Urothelium cell line (cell line): ENCODE results near the gene COA7.
A peak's percentile ranks its signal among the peaks of the same experiment; 100 is the strongest.

Experiments
- DNase-seq: peaks from one replicate; pipeline ENCODE4 v3.0.0; 2011; ENCODE audit warnings: low spot score, mixed read lengths
- FAIRE-seq: peaks from 2 replicates; lab custom pipeline; 2011; peaks lifted over from hg19 to GRCh38; lab: Jason Lieb, UNC

COA7 gene

DNA sequence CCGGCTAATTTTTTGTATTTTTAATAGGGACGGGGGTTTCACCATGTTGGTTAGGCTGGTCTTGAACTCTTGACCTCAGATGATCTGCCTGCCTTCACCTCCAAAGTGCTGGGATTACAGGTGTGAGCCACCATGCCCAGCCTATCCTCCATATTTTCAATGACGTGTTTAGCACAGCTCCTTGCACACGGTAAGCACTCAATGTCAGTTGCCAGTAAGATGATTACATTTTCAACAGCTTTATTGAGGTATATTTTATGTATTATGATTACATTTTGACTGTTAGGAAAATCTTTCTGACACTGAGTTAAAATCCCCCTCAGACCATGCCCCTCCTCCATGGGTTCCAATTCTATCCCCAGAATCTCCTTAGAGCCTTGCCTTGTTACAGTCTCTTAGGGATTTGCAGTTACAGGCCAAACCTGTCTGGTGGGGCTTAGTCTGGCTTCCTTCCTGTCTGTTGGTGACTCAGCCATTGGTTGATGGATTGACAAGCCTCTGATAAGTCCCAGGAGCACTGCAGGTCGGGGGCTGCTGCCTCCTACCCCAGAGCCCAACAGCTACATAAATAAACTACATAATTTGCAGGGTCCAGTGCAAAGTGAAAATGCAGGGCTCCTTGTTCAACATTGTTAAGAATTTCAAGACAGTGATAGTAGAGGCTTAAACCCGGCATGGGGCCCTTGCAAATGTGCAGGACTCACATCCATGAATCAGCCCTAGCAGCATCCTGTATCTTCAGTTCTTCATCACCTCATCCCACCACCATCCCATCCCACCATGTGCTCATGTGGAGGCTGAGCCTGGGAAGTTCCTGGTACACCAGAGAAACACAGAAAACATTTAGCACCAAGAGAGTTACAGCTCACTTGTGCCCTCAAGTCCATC lies 23.4 kb downstream of the COA7 start:
- peak; percentile 37 for DNase-seq
- no peak for FAIRE-seq

DNA sequence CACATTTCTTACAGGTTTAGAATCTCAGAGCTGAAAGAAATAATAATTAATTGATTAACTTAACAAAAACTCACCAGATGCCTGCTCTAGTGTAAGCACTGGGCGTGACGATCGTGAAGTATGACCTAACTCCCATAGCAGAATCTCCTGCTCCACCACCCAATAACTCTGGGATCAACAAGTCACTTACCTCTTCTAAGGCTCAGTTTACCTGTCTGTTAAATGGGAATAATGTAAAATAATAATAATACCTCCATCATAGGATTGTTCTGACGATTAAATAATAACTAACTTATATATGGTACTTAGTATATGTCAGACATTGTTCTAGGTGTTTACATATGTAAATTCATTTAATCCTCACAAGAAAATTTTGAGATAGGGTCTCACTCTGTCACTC lies 24.6 kb downstream of the COA7 start:
- DNase-seq (no peak), FAIRE-seq (no peak)

DNA sequence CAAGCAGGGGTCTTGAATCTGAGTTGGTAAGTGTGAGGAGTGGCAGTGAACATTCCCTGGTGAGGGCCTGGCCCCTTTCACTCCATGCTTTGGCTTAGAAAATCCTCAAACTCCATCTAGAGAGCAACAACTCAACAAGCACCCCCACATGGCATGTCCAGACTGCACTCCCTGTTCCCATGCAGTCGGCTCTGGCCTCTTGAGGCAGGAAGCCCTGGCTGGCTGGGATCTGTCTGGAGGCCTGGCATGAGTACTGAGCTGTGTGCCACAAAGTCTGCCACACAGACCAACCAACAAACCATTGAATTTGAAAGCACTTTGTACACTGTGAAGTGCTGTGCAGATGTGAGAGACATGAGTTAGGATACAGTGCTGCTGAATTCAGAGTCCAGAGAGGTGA lies 25.2 kb downstream of the COA7 start:
- no peak for FAIRE-seq
- no peak for DNase-seq

DNA sequence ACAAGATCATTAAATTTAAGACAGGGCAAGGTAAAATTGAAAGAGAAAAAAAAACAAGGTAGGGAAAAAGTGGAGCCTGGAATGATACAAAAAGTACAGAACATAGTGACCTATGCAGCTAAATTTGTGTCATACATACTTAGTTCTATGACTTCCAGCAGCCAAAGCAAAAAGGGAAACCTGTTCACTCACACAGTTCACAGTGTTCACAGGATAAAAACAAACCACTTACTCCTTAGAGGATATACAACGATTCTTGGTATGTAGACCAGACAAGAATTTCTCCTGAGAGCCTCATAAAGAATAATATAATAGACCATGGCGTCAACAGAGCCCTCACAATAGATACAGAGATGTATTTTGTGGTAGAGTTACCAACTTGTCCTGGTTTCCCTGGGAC lies 27.5 kb downstream of the COA7 start:
- FAIRE-seq = no peak
- no peak for DNase-seq

DNA sequence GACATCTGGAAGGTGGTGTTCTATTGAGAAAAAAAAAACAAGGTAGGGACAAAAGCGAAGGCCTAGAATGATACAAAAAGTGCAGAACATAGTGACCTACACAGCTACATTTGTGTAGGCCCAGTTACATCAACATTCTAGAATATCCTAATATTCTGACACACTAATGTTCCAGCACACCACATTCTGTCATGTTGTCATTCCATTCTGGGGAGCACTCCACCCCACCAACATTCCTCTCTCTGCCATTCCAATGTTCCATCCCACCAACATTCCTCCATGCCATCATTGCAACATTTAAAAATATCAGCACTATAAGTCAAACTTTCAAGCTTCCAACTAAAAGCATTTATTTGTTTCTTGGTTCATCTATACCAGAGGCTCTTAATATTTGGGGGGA lies 28.5 kb downstream of the COA7 start:
- FAIRE-seq = no peak
- no peak for DNase-seq

DNA sequence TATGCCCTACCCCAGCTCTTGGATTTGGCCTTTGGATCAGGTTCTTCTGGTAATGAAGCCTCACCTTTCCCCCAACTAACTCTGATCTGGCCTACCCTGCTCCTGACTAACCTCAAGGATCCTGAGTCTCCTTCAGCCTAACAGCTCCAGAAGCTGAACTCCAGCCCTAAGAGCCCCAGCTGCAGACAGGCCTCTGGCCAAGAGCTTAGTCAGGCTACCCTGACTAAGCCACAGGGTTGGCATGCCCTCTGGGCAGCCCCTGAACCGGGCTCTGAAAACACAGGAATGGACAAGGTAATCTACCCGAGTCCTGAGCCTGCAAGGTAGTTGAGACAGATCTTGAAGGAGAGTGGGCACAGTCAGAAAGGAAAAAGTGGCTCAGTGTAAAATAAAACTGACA lies 29.4 kb downstream of the COA7 start:
- DNase-seq = no peak
- no peak for FAIRE-seq

DNA sequence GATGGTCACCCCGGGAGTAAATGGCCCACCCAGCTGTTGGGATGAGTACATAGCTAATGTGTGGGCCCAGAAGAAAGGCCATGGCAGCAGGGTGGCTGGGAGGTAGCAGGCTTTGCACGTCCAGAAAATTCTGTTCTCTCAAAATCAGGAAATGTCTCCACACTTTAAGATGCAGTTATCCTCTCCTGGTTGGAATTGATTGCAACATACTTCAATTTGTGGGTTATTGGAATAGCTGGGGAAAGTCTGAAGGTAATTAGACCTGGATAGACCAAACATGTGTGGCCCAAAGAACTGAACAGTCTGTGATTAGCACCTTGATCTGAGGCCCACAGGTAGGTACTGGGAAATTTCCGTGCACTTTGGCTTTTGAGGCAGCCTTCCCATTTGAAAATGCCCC lies 30.2 kb downstream of the COA7 start:
- DNase-seq (no peak), FAIRE-seq (no peak)

DNA sequence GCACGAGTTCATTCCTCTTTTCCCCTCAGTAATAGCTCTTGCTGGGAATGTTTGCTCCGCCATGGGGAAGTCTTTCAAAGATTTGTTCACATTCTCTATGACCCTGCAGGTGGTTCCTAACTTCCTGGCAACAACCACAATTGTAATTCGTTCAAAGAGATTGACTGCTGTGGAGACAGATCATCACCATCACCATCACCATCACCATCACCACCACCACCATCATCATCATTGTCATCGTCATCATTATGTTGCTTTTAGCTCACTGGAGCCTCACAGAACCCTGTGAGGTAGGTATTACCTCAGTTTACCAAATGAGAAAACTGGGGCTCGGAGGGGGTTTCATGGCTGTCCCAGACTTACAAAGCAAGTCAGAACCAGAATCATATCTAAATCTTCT lies 30.9 kb downstream of the COA7 start:
- FAIRE-seq (no peak), DNase-seq (no peak)

DNA sequence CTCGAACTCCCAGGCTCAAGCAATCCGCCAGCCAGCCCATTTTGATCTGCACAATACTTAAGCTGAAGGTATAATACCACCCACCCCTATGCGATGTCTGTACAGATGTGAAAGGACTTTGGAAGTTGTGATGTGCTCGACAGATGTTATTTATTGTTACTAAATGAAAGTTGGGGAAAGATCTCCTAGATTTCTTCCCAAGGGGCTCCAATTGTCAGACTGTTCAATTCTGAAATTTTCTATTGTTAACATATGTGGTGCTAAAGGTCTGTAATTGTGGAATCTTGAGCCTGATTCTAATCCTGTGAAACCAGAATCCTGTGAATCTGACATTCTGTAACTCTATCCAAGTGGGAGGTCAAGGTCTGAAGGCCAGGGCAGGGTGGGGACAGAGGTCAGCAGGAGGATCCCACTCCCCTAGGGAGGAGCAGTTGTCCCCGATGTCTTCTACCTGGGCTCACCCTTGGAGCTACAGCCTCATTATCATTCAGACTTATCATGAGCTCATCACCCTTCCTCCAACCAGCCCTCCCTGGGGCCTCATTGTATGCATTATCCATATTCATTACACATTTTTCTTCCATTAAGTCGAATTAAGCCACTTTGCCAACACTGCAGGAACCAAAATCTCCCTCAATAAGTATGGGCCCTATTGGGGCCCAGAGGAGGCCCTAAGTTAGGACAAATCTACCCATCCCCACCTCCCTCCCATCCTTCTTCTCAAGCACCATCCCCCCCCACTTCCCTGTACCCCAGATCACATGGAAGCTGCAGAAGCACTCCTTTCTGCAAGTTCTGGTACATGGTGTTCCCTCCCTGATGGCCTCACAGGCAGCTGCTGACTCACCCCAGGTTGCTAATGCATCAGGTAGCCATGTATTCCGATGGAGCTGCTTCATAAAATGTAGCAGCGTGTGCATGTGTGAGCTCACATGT lies 32.9 kb downstream of the COA7 start:
- DNase-seq (no peak), FAIRE-seq (no peak)

DNA sequence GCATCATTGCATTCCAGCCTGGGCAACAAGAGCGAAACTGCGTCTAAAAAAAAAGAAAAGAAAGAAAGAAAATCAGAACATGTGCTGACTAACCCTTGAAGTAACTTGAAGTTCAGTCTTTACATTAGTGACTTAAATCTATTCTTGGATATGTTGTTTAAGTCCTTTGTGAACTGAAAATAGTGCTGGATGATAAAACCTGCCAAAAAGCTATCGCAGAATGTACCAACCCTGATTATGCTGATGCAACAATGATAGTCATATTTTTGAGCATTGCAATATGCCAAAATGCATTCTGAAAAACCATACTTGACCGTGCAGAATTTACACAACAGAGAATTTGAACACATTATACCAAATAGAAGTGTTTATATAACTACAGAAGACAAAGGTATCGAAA lies 34.4 kb downstream of the COA7 start:
- FAIRE-seq (no peak), DNase-seq (no peak)

DNA sequence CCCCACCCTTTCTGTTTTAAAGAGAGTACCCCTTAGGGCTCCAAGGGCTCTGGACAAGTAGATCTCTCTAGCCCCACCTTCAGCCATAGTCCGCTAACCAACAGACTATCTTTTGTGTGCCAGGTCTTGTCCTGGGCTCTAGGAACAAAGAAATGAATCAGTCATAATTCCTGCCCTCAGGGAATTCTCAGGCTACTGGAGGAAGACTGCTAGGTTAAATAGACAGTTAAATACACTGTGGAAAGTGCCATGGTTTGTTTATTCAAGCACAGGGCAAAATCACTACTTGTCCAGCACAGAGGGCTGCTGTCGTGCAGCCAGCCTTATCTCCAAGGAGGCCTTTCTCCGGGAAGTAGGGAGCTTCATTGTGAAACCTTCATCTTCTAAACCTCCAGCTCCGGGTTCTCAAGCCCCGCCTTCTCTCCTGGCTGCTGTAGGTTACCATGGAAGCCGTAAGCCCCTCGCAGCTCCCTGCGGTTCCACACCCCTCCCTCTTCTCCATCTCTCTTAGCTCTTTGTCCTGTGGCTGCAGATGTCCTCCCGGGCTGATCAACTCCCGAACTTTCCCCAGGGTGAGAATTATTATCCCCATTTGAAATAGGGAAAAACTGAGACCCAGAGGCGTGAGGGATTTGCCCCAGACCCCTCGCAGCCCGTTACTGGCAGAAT lies 35.4 kb downstream of the COA7 start:
- no peak for FAIRE-seq
- DNase-seq = no peak

DNA sequence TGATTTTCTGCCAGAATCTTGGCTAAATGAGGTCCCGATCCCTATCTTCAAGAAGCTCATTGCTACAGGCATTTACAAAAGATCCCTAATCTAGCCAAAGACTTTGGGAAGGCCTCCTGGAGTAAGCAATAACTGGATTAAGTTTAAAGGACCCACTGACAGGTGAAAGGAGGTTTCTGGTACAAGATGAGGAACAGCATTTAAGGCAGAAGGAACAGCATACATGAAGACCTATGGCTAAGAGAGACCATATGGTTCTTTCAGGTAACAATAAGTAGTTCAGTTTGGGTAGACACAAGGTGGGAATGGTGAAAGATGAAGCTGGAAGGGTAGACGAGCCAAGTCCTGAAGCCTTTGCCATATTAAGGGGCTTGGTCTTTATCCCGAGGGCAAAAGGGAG lies 37.3 kb downstream of the COA7 start:
- no peak for FAIRE-seq

DNA sequence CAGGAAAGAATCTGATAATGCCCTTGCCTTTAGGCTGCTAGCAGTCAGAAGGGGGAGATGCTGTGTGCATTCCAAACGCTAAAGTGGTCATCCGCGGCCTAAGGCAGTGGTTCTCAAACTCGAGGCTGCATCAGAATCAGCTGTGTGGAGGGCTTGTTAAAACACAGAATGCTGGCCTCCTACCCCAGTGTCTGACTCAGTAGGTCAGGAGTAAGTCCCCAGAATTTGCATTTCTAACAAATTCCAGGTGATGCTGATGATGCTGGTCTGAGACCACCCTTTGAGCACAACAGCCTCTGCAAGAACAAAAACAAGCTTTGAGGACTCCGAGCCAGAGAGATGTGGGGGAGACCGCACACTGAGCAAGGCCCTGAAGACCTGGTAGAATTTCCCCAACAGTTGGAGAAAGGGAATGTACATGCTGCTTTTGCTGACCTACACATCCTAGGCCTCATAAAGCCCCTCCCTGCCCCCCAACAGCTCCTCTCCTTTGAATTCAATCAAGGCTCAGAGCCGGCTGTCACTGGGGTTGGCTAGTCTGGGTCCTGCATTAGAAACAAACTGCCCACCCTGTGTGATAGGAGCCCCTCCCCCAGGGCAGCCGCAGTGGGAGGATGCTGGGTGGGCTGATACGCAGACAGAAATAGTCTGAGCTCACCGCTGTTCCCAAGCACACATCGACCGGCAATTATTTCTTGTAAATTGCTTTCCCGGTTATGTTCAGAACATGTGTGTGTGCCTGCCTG lies 38.1 kb downstream of the COA7 start:
- DNase-seq (no peak), FAIRE-seq (no peak)

More for the DNA sequence above, 37.3 kb downstream of the COA7 start:
- no peak for DNase-seq

DNA sequence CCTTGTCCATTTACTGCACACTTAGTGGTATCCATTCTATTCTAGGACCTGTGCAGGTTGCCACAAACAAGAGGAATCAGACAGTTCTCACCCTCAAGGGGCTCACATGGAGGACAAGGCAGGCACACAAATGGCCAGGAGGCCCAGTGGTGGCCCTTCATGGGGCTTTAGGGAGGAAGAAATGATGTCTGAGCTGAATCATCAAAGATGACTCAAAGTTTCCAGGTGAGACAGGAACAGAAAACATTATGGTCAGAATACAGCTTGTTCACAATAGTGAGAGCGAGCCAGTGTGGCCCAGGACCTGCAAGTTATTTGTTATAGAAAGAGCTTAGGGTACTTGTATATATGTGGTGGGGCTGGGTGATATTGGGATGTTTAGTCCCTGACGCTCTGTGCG lies 38.8 kb downstream of the COA7 start:
- FAIRE-seq (no peak), DNase-seq (no peak)

DNA sequence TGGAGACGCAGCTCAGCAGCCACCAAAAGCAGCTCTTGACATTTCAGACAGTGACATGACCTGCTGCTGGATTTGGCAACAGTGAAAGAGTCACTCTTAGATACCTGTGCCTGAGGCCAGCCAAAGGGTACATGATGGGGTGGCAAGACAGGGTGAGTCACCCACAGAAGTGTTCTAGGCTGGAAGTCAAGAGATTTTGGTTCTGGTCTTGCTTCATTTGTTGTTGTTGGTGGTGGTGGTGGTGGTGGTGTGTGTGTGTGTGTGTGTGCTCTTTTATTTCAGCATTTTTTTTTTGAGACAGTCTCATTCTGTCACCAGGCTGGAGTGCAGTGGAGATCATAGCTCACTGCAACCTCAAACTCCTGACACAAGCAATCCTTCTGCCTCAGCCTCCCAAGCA lies 39.4 kb downstream of the COA7 start:
- no peak for FAIRE-seq
- DNase-seq = no peak

DNA sequence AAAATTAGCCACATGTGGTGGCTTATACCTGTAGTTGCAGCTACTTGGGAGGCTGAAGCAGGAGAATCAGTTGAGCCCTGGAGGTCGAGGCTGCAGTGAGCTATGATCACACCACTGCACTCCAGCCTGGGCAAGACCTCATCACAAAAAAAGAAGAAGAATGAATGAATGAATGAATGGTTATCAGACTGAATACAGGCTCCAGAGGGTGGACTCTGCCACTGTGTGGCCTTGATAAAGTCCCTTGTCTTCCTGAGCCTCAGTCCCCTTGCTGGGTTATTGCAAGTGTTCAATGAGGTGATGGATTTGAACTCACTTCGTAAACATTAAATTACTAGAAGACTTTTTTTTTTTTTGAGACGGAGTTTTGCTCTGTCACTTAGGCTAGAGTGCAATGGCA lies 40.4 kb downstream of the COA7 start:
- no peak for DNase-seq
- FAIRE-seq = no peak

DNA sequence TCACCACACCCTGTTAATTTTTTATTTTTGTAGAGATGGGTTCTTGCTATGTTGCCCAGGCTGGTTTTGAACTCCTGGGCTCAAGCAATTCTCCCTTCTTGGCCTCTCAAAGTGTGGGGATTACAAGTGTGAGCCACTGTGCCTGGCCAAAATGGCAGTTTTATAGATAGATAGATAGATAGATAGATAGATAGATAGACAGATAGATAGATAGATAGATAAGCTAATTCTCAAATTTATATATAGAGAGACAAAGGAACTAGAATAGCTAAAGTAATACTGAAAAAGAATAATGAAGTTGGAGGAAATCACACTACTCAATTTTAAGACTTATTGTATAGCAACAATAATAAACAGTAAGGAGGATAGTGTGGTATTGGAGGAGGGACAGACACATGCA lies 44.1 kb downstream of the COA7 start:
- FAIRE-seq = no peak
- DNase-seq = no peak

DNA sequence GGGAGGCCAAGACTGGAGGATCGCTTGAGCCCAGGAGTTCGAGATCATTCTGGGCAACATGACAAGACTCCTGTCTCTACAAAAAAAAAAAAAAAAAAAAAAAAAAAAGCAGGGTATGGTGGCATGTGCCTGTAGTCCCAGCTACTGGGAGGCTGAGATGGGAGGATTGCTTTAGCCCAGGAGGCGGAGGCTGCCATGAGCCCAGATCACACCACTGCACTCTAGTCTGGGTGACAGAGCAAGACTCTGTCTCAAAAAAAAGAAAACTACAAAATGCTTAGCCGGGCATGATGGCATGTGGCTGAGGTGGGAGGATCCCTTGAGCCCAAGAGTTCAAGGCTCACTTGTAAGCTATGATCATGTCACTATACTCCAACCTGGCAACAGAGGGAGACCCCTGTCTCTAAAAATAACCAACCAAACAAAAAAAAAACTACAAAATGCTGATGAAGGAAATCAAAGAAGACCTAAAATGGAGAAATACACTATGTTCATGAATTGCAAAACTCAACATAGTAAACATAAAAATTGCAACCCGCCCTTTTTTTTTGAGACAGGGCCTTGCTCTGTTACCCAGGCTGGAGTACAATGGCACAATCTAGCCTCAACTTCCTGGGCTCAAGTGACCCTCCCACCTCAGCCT lies 44.8 kb downstream of the COA7 start:
- DNase-seq (no peak), FAIRE-seq (no peak)

DNA sequence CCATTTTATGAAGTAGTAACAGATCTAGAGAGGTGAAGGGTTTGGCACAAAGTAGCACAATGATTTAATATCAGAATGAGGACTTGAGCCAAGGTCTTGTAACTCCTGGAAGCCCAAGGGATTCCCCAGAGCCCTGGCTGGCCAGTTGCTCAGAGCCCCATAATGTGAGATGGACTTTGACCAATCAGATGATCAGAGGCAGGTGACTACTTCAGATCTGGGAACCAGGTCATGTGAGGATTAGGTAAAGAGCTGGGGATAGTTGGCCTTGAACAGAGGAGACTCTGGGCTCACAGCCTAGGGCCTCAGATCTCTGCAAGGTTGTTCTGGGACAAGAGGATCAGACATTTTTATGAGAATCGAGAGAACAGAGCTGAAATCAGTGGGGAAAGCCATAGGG lies 46.2 kb downstream of the COA7 start:
- no peak for DNase-seq
- FAIRE-seq = no peak

DNA sequence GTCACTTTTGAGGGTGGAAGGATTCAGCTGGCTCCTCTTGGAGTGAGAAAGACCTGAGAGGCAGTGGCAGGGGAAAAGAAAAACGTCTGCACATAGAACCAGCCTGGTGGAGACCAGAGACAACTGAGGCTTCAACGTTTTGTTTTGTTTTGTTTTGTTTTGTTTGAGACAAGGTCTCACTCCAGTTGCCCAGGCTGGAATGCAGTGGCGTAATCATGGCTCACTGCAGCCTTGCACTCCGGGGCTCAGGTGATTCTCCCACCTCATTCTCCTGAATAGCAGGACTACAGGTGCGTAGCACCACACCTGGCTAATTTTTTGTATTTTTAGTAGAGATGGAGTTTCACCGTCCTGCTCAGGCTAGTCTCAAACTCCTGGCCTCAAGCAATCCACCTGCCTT lies 52.9 kb downstream of the COA7 start:
- FAIRE-seq (no peak), DNase-seq (no peak)
